ENCODE data around the gene PNLIPRP3.

GRCh38 chr10:116464257-116464656 is 36.6 kb downstream of the PNLIPRP3 start:
- TF ChIP-seq REST (IDR thresholded peaks at IDR 0.05; ENCODE audit: low read depth, low read length): no peak
- TF ChIP-seq CTCF (IDR thresholded peaks at IDR 0.05): no peak
- no peak for TF ChIP-seq SMC3 (IDR thresholded peaks at IDR 0.05; ENCODE audit: low read depth, low read length)
- TF ChIP-seq RAD21 (IDR thresholded peaks at IDR 0.05; ENCODE audit: low read length): no peak
